ENCODE results near the gene BMP6.

DNA sequence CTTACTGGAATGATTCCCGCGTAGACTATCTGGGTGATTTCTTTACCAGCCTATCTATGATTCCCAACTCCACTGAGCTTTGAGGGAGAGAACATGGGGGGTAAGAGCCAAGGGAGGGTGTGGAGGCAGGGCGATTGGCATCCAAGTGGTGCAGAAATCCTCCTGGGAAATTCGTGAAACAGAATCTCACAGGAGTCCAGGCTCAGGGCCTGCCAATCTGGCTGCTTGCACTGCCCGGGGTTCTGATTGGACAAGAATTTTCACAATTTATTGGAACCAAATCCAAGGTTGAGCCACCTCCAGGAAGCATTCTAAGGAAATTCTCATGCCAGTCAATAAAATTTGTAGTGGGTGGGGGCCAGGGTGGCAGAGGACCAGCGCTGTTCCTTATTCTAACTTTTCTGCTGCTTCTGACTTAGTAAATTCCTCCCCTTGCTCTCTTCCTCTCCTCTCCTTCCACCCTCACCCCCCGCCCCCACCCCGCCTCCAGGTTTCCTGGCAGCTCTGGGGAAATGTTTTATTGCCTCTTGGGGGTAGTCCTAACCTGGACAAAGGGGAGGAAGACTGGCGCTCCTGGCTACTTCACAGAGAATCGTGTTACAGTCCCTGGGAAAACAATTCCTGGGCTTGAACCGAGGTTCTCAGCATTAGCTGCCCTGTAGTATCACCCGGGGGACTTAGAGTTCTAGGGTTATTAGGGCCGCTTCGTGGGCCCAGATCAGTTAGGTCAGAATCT lies 3.1 kb downstream of the BMP6 start:
- TF ChIP-seq CTCF (conservative IDR thresholded peaks at IDR 0.05; ENCODE audit: low read length) (no peak), EZH2phosphoT487 (IDR thresholded peaks at IDR 0.05; ENCODE audit: borderline replicate concordance, low read depth, low read length) (no peak)

All from OCI-LY7 (cell line).